Measurements from ENCODE around the gene CADM4.

CADM4 gene

DNA sequence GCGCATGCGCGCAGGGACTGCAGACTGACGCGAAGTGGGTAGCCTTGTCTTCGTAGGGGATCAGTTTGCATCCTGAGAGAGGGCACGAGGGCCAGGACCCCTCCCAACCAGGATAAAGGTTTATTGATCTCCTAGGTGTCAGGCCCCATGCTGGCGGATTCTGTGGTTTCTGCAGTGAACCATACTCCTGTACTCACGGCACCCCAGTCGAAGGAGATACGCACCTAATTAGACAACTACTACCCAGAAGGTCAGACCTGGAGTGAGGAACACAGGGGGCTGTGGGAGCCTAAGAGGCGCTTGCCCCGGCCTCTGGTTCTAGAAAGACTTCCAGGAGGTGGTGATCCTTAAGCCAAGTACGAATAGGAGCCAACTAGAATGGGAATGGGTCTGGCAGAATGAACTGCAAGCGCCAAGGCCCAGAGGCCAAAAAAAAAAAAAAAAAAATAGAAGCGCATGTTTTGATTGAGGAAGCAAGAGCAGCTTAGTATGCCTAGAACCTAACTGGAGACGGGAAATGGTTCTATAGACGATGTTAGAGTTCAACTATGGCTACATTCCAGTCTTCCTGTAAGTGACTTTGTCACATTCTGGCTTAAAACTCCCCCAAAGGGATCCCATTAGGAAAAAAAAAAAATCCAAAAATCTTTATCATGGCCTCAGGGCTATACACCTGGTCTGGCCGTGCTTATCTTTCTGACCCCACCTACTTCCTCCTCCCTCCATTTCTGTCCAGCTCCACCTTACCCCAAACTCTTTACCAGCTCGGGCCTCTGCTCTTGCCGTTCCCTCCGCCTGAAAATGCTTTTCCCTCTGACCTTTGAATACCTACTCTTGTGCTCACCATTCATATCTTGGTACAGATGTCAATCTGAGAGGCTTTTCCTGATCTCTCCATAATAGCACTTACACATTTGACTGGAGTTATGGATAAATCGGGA lies 19.3 kb downstream of the CADM4 start:
- Histone ChIP-seq H2BK5ac (ENCODE audit: low read length) (peak overlapping the region; percentile 97), H2BK12ac (ENCODE audit: low read length) (no peak overlapping the region), H3K23ac (ENCODE audit: low read depth, low read length, poor library complexity) (no peak overlapping the region), H3K4me2 (ENCODE audit: insufficient read depth, low read length, poor library complexity, severe bottlenecking) (peak overlapping the region; percentile 55), H3K4ac (ENCODE audit: low read length) (no peak overlapping the region), H2AFZ (ENCODE audit: low read length) (peak overlapping the region; percentile 82), H3K27me3 (ENCODE audit: control insufficient read depth in 3 of 3, insufficient read depth in 3 of 3, low read depth in 1 of 3, low read length in 3 of 3) (no peaks in the 10 kb centered on the region), H4K91ac (ENCODE audit: low read depth, low read length, poor library complexity) (no peak overlapping the region), H3K4me3 (ENCODE audit: low read length in 2 of 2) (peak overlapping the region; percentile 63 to 68), H3K36me3 (replicated peaks in 1 of 2; ENCODE audit: control insufficient read depth in 2 of 2, insufficient read depth in 2 of 2, low read length in 2 of 2) (peaks cover 16 to 44% of the 10 kb centered on the region in 2 donors), H2BK15ac (ENCODE audit: low read length) (no peak overlapping the region), H3K4me1 (ENCODE audit: control insufficient read depth in 2 of 2, insufficient read depth in 1 of 2, low read depth in 1 of 2, low read length in 2 of 2) (peaks cover 3 to 10% of the 10 kb centered on the region in 2 donors), H3K79me1 (ENCODE audit: low read depth, low read length) (peaks cover 2% of the 10 kb centered on the region), H3K9ac (ENCODE audit: low read depth, low read length, poor library complexity) (no peak overlapping the region), H2BK120ac (ENCODE audit: low read depth, low read length) (no peak overlapping the region), H3K9me3 (replicated peaks in 1 of 2; ENCODE audit: control insufficient read depth in 2 of 2, insufficient read depth in 1 of 2, low read depth in 1 of 2, low read length in 2 of 2) (peaks cover 0 to 2% of the 10 kb centered on the region in 2 donors), H3K14ac (ENCODE audit: low read length) (no peak overlapping the region), H4K8ac (ENCODE audit: low read depth, low read length) (no peak overlapping the region), H3K18ac (ENCODE audit: low read length) (no peak overlapping the region), H2AK5ac (ENCODE audit: low read depth, low read length) (no peak overlapping the region), H3K27ac (replicated peaks; ENCODE audit: low read length) (peak overlapping the region; percentile 99)
- no peak for DNase-seq (ENCODE audit: low spot score)
- no CpG with 5 or more reads among the region's 23 CpGs for WGBS, 2 donors (ENCODE audit: extremely low coverage in 2 of 2, insufficient read length in 2 of 2, insufficient replicate concordance in 1 of 2)

DNA sequence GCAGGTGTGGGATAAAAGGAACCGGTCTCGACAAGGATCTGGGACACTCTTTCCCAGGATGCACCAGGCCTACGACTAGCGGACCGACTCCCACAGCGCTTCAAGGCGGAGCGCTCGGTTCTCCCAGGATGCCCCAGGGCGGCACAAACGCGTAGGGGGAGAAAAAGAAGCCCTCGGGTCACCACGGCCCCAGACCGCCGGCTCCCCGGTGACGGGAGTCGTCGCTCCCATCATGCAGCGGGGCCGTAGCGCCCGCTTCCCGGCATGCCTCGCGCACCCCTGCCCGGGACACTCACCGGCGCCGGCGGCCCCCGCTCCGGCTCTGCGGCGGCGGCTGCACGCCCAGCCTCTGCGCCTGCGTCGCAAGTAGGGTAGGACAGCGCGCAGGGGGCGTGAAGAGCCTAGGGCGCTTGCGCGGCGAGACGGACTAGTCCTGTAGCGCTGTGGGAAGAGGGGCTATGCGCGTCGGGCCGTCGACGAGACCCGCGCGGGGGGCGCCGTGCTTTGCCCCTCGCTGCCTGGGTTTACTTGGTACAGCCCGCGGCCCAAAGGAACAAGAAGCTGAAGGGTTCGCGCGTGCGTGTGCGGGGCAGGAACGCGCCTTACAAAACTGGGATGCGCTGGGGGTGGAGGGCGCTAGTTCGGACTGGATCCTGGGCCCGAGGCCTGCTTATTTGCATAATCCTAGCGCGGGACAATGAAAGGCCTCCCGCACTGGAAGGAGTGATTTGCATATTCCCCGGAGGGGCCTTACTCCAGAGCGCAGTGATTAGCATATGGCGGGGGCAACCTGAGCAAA lies 20.2 kb downstream of the CADM4 start, which contains the start of gene ZNF428:
ZNF428 (minus strand) TSS at position 368 of the 799 bp plus-strand sequence. CDS start 5,325 bp downstream, outside the sequence.
- DNase-seq (ENCODE audit: low spot score) = peak; percentile 96
- Histone ChIP-seq H2BK12ac (ENCODE audit: low read length) (no peak within 1 kb of the TSS), H3K9me3 (replicated peaks in 1 of 2; ENCODE audit: control insufficient read depth in 2 of 2, insufficient read depth in 1 of 2, low read depth in 1 of 2, low read length in 2 of 2) (peaks cover 0 to 2% of the 10 kb centered on the region in 2 donors), H3K27me3 (ENCODE audit: control insufficient read depth in 3 of 3, insufficient read depth in 3 of 3, low read depth in 1 of 3, low read length in 3 of 3) (no peaks in the 10 kb centered on the region), H3K36me3 (replicated peaks in 1 of 2; ENCODE audit: control insufficient read depth in 2 of 2, insufficient read depth in 2 of 2, low read length in 2 of 2) (peaks cover 14 to 42% of the 10 kb centered on the region in 2 donors), H3K27ac (replicated peaks; ENCODE audit: low read length) (peak within 1 kb of the TSS; percentile 99), H2BK120ac (ENCODE audit: low read depth, low read length) (peak within 1 kb of the TSS; percentile 93), H4K8ac (ENCODE audit: low read depth, low read length) (peak within 1 kb of the TSS; percentile 94), H3K14ac (ENCODE audit: low read length) (peak within 1 kb of the TSS; percentile 99), H3K4me3 (ENCODE audit: low read length in 2 of 2) (peak within 1 kb of the TSS; percentile 68 to 82), H3K18ac (ENCODE audit: low read length) (peak within 1 kb of the TSS; percentile 99), H3K79me1 (ENCODE audit: low read depth, low read length) (peaks cover 6% of the 10 kb centered on the region), H2AFZ (ENCODE audit: low read length) (peak within 1 kb of the TSS; percentile 82), H3K4ac (ENCODE audit: low read length) (peak within 1 kb of the TSS; percentile 98), H3K4me2 (ENCODE audit: insufficient read depth, low read length, poor library complexity, severe bottlenecking) (peak within 1 kb of the TSS; percentile 78), H4K91ac (ENCODE audit: low read depth, low read length, poor library complexity) (peak within 1 kb of the TSS; percentile 99), H3K23ac (ENCODE audit: low read depth, low read length, poor library complexity) (peak within 1 kb of the TSS; percentile 99), H2AK5ac (ENCODE audit: low read depth, low read length) (peak within 1 kb of the TSS; percentile 91), H3K9ac (ENCODE audit: low read depth, low read length, poor library complexity) (peak within 1 kb of the TSS; percentile 99), H2BK15ac (ENCODE audit: low read length) (peak within 1 kb of the TSS; percentile 76), H3K4me1 (ENCODE audit: control insufficient read depth in 2 of 2, insufficient read depth in 1 of 2, low read depth in 1 of 2, low read length in 2 of 2) (peaks cover 3 to 10% of the 10 kb centered on the region in 2 donors), H2BK5ac (ENCODE audit: low read length) (peak within 1 kb of the TSS; percentile 97)
- WGBS, 2 donors (ENCODE audit: extremely low coverage in 2 of 2, insufficient read length in 2 of 2, insufficient replicate concordance in 1 of 2) = no CpG with 5 or more reads among the region's 81 CpGs

GRCh38 chr19:43618921-43619261 lies 20.8 kb downstream of the CADM4 start:
- H3K36me3 ChIP-seq (replicated peaks in 1 of 2; ENCODE audit: control insufficient read depth in 2 of 2, insufficient read depth in 2 of 2, low read length in 2 of 2) = peaks cover 11 to 42% of the 10 kb centered on the region in 2 donors
- peak overlapping the region; percentile 91 for H2AK5ac ChIP-seq (ENCODE audit: low read depth, low read length)
- peak overlapping the region; percentile 68 to 82 for H3K4me3 ChIP-seq (ENCODE audit: low read length in 2 of 2)
- peak overlapping the region; percentile 94 for H4K8ac ChIP-seq (ENCODE audit: low read depth, low read length)
- H3K9me3 ChIP-seq (replicated peaks in 1 of 2; ENCODE audit: control insufficient read depth in 2 of 2, insufficient read depth in 1 of 2, low read depth in 1 of 2, low read length in 2 of 2) = no peaks in the 10 kb centered on the region
- H2BK5ac ChIP-seq (ENCODE audit: low read length) = peak overlapping the region; percentile 97
- H3K27me3 ChIP-seq (ENCODE audit: control insufficient read depth in 3 of 3, insufficient read depth in 3 of 3, low read depth in 1 of 3, low read length in 3 of 3) = no peaks in the 10 kb centered on the region
- H3K14ac ChIP-seq (ENCODE audit: low read length) = peak overlapping the region; percentile 60
- H3K23ac ChIP-seq (ENCODE audit: low read depth, low read length, poor library complexity) = peak overlapping the region; percentile 99
- H3K4me1 ChIP-seq (ENCODE audit: control insufficient read depth in 2 of 2, insufficient read depth in 1 of 2, low read depth in 1 of 2, low read length in 2 of 2) = peaks cover 3 to 10% of the 10 kb centered on the region in 2 donors
- no peak overlapping the region for H3K4ac ChIP-seq (ENCODE audit: low read length)
- H2BK12ac ChIP-seq (ENCODE audit: low read length) = no peak overlapping the region
- peak overlapping the region; percentile 76 for H2BK15ac ChIP-seq (ENCODE audit: low read length)
- peak overlapping the region; percentile 99 for H3K27ac ChIP-seq (replicated peaks; ENCODE audit: low read length)
- H2BK120ac ChIP-seq (ENCODE audit: low read depth, low read length) = peak overlapping the region; percentile 93
- peak overlapping the region; percentile 82 for H2AFZ ChIP-seq (ENCODE audit: low read length)
- H3K18ac ChIP-seq (ENCODE audit: low read length) = peak overlapping the region; percentile 99
- peak overlapping the region; percentile 99 for H4K91ac ChIP-seq (ENCODE audit: low read depth, low read length, poor library complexity)
- H3K79me1 ChIP-seq (ENCODE audit: low read depth, low read length) = peaks cover 10% of the 10 kb centered on the region
- no peak for DNase-seq (ENCODE audit: low spot score)
- peak overlapping the region; percentile 78 for H3K4me2 ChIP-seq (ENCODE audit: insufficient read depth, low read length, poor library complexity, severe bottlenecking)
- WGBS, 2 donors (ENCODE audit: extremely low coverage in 2 of 2, insufficient read length in 2 of 2, insufficient replicate concordance in 1 of 2) = no CpG with 5 or more reads among the region's 14 CpGs
- H3K9ac ChIP-seq (ENCODE audit: low read depth, low read length, poor library complexity) = peak overlapping the region; percentile 99

Data from neuronal stem cell (in vitro differentiated cells).